Epithelial cell of prostate (primary cell): Measurements from ENCODE around the gene NHERF2.
A peak's percentile ranks its signal among the peaks of the same experiment; 100 is the strongest.

Source experiments
- DNase-seq: peaks from one replicate; pipeline ENCODE4 v3.0.0-alpha.2; 2011; ENCODE audit warnings: low read depth, low spot score
- H3K27ac ChIP-seq: fragments of 450-650 bp; 2 replicates; pipeline ENCODE4 v1.5.1; 2017; ENCODE audit warnings: mild to moderate bottlenecking

Gene NHERF2

GRCh38 chr16:2037647-2038381 lies 11.1 kb downstream of the NHERF2 start:
- H3K27ac ChIP-seq: no peak overlapping the region
- DNase-seq: no peak

GRCh38 chr16:2038382-2039231 lies 11.9 kb downstream of the NHERF2 start:
- no peak overlapping the region for H3K27ac ChIP-seq

GRCh38 chr16:2039274-2040031 lies 12.8 kb downstream of the NHERF2 start:
- no peak for DNase-seq
- H3K27ac ChIP-seq: peak overlapping the region; percentile 75

More at GRCh38 chr16:2038382-2039231, 11.9 kb downstream of the NHERF2 start:
- DNase-seq: no peak

DNA sequence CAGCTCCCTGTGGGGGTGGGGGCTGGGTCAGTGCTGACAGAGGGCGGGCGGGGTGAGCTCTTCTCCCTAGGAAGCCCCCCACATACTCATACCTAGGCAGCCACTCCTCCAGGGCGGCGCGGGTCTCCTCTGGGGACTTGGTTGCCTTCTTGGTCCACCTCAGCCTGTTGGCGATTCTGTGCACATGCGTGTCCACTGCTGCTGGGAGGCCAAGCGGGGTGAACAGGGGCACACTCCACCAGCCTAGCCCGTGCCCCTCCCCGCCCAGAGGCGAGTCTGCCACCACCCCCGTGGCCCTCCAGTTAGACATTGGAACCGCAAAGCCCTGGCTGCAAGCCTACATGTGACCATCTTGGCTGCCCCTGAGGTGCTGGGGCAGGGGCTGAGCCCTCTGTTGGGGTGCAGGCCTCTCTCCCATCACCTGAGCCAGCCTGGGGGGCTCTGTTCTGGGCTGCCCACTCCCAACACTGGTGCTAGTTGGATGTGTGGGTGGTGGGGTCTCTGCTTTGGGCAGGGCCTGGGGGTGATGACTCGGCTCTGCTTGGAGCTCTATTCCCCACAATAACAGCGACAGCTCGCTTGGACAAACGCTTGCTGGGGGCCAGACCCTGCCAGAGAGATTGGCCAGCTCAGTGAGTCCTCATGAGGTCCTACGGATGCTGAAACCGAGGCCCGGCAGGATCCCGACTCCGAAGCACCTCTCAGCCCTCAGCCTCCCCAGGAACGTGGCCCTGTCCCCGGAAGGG lies 13.5 kb downstream of the NHERF2 start:
- peak overlapping the region; percentile 75 for H3K27ac ChIP-seq
- no peak for DNase-seq

DNA sequence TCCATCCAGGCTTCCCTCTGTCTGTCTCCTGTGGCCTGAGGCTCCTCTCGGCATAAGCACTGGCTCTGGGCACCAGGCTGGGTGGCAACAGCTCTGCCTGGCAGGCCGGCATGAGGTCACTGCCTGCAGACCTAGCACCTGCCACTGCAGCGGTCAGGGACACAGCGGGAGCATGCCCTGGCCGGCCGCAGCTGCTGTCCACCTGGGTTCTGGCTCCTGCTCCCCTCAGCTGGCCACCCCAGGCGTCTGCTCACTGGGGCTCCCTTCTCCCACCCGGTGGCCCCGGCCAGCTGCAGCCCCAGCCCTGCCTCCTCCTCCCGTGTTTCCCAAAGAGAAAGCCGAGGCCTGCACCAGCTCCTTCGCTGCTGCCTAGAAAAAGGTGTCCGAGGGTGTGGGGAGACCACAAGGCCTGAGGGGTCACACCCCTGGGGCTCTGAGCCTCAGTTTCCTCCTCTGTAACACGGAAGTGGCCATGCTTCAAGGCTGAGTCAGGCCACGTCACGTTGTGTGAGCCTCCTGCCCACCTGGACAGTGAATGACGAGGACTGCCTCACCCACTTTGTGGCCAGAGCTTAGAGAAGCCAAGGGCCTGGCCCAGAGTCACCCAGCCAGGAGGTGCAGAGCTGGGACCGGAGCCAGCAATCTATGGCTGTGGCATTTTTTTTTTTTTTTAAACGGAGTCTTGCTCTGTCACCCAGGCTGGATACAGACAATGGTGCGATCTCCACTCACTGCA lies 14.3 kb downstream of the NHERF2 start:
- H3K27ac ChIP-seq: peak overlapping the region; percentile 75
- peak; percentile 46 for DNase-seq

DNA sequence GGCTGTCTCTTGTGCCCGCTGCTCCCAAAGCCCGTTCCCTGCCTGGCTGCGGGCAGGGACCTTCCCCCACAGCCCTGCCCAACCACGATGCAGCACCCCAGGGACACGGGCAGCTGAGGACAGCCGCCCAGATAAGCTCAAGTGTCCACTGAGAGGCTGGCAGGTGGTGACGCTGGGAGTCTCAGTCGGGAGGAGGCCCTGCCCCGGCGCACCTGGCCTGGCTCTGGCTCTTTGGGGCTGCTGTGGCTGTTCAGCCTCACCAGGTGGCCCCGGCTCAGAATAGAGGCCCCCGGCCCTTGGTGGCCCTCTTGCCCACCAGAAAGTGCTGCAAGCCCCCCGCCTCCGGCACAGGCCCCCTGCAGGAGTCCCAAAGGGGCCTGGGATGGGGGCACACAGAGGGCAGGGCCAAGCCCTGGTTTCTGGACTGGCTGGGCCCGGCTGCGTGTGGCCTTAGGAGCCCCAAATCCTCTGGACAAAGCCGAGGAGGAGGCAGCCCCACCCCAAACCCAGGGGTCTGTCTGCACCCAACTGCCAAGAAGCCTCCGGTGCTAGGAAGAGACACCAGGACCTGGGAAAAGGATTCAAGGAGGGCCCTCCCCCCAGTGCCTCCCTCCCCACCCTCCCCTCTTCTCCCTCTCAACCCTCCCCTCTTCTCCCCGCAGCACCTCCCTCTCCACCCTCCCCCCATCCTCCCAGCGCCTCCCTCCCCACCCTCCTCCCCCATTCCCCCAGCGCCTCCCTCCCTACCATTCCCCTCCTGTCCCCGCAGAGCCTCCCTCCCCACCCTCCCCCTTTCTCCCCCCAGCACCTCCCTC lies 15.7 kb downstream of the NHERF2 start:
- DNase-seq: no peak
- peak overlapping the region; percentile 75 for H3K27ac ChIP-seq

- H3K27ac ChIP-seq: no peak overlapping the region
- no peak for DNase-seq
These were observed 16.4 kb downstream of the NHERF2 start for GRCh38 chr16:2042986-2043666.

DNA sequence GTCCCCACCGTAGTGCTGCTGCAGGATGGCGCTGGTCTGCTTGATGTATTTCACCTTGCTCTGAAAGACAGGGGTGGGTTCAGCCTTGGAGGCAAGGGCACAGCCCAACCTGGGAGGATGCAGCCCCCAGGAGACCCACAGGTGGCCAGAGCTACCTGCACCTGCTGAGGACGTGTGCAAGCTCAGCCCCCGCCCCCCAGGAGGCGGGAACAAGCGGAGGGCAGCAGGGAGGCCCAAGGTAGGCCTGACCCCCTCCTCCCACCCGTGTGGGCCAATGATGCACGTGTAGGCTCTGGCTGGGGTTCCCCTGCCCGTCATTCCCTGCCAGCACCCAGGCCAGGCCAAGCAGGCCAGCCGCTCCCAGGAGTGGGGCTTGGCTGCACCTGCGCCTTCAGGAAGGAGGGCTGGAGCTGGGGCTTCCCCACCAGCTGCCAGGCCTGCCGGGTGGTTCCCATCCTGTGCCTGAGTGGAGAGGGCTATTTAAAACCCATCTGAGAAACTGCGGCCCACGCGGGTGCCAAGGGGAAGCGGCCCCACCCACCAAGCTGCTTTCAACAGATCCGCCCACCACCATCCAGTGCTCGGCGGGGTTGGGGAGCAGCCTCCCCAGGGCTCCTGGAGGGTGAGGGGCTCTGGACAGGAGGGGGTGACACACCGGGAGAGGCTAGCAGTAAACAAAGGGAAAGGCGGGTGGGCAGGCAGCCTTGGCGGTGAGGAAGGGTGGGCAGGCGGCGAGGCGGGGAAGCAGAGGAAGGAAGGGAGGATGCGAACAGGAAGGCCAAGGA lies 17.2 kb downstream of the NHERF2 start:
- H3K27ac ChIP-seq: no peak overlapping the region
- no peak for DNase-seq

- no peak overlapping the region for H3K27ac ChIP-seq
- no peak for DNase-seq
These were observed 17.8 kb downstream of the NHERF2 start for GRCh38 chr16:2044541-2044940.

DNA sequence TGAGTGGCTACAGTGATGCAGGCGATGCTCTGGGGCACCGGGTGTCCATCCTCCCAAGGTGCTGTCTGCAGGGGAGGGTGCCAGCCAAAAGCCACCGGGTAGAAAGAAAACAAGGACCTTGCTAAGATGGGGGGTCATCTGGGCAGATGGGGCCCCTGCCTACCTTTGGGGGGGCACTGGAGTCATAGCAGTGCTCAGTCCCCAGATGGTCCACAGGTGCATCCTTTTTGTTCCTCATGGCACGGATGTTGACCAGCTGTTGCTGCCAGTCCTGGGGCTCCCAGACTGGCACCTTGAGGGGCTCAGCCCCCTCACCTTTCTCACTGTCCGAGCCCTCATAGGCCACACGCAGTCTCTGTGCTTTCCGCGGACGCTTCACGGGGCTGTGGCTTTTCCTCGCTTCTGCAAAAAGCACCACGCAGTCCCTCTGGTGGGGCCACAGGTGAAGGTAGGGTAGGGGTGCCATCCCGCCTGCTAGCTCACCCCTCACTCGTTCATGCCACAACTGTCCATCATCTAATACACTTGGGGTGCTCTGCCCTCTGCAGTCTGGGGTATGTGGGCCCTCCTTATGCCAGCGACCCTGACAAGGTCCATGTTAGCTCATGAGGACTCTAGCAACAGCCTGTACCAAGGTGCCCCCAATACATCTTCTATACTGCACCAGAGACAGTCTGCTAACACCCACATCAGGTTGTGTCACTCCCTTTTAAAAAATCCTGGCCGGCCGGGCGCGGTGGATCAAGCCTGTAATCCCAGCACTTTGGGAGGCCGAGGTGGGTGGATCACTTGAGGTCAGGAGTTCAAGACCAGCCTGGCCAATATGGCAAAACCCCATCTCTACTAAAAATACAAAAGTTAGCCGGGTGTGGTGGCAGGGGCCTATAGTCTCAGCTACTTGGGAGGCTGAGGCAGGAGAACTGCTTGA lies 19.5 kb downstream of the NHERF2 start:
- no peak for DNase-seq
- H3K27ac ChIP-seq: no peak overlapping the region

DNA sequence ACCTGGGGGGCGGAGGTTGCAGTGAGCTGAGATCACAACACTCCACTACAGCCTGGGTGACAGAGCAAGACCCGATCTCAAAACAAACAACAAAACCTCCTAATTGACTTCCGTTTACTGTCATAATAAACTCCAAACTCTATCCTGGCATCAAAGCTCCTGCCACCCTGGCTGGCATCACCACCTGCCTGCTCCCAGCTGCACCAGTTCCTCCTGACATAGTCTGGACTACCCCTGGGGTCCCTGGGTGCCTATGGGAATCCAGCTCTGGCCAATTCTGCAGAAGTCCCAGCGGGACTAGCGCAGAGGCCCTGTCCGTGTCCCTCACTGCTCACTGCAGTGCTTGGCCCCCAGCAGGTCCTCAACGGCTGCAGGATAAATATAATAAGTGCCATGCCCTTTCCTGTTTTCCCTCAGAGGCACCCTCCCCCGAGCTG lies 20.2 kb downstream of the NHERF2 start:
- H3K27ac ChIP-seq: no peak overlapping the region
- DNase-seq: no peak

DNA sequence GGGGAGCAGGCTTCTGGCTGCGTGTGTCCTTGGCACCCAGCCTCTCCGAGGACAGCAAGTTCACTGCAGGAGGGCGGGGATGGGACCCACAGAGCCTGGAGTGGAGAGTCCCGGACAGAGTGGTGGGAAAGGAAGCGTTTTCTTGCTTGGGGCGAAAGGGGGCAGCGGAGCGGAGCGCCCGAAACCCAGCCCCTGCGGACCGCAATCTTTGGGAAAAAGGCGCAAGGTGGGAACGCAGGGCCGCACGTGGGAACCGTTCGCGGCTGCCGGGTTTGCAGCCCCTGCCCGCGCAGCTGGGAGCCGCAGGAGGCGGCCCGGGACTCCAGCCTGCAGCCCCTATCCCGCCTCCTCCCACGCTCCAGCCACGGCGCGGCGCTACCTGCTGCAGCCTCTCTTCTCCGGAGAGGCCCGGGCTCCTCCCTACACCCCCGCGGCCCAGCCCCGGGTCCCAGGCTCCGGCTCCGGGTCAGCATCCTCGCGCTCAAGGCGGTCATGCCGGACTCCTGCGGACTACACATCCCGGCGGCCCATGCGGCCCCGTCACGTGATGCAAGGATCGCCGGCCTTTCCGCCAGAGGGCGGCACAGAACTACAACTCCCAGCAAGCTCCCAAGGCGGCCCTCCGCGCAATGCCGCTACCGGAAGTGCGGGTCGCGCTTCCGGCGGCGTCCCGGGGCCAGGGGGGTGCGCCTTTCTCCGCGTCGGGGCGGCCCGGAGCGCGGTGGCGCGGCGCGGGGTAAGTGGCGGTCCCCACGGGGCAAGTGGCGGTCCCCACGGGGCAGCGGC lies 20.8 kb downstream of the NHERF2 start, which contains the start of the genes NTHL1 and TSC2:
Gene NTHL1, minus strand, starts transcription at position 505 of the 786 bp plus-strand sequence. Its CDS starts 11 bp downstream, at position 494.
Gene TSC2, plus strand, starts transcription at position 656 of the 786 bp plus-strand sequence. CDS start 631 bp downstream, outside the sequence.
- peak; percentile 75 for DNase-seq
- no peak within 1 kb of the TSS for H3K27ac ChIP-seq

GRCh38 chr16:2048116-2048543 lies 21.4 kb downstream of the NHERF2 start:
- no peak overlapping the region for H3K27ac ChIP-seq
- DNase-seq: no peak

DNA sequence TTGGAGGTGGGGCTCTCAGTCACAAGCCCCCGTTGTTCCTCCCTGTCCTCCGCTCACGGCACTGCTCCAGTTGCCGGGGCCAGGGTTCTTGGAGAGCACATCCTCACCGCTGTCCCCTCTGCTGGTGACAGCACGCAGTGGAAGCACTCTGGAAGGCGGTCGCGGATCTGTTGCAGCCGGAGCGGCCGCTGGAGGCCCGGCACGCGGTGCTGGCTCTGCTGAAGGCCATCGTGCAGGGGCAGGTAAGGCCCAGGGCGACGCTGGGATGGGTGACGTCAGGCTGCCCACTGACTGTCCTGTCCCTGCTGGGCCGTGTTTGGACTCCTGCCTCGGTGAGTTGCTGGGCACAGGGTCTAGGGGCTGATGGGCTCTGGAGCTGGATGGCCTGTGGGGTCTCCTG lies 26.5 kb downstream of the NHERF2 start:
- H3K27ac ChIP-seq: no peak overlapping the region
- no peak for DNase-seq

DNA sequence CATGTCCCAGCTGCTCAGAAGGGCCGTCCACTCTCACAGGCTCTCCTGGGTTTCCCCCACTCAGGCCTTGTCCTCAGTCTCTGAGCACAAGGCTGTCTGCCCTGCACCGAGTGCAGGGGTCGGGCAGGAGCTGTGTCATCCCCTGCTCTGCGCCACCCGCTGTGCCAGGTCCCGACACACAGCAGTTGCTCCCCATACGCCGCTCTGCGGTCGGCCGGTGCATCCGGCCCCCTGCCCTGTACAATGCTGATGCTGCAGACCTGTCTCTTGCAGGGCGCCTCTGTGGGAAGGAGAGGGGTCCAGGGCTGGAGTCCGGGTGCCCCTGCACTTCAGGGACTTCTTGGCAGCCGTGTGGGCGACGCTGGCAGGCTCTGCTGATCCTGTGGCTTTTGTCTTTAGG lies 27.2 kb downstream of the NHERF2 start:
- H3K27ac ChIP-seq: no peak overlapping the region
- no peak for DNase-seq
